HG03095 (cell line): ENCODE results near the gene TNFRSF14.
"Not testable (repeated sequence)": the region's sequence is repeated elsewhere in the genome, so short reads cannot be mapped to it uniquely, and the experiment has no call there.

Source experiments
- ATAC-seq: cut with Tn5 transposase; IDR thresholded peaks from one replicate; pipeline ENCODE4 v1.9.1; 2021; ENCODE audit warnings: moderate library complexity; ENCODE audit not compliant: unreplicated experiment

The TNFRSF14 gene

DNA sequence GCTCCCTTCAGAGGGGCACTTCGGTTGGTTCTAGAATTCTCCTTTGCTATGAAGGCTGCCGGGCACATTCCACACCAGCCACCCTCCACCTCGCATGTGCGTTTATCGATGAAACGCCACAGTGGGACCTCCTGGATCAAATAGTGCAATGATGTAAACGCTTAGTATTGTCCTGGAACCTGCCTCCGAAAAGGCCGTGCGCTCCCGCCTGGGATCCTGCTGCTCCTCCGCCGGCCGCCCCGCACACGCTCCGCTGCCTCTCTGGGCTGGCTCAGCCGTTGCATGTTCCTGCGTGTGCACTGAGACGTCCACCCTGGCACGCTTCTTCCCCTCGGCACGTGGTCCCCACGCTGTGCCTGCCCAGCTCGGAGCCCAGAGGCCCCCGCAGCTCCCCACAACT lies 4.0 kb upstream of the TNFRSF14 start:
- no peak for ATAC-seq

DNA sequence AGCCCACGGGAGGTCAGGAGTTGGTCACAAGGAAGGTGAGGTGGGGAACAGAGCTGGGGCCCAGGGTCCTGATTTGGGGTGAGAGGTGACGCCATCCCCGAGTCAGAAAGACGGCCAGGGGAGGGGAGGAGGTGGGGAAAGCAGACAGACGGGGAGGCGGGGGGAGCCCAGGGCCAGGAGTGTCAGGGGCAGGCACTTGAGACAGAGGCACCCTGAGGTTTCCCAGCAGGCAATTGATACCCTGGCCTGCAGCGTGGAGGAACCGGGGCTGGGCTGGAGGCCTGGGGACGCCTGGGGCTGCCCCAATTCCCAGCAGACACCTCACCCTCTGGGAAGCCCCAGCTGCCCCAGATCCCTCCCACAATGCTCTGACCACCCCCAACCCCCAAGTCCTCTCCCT lies 3.1 kb upstream of the TNFRSF14 start:
- not testable (repeated sequence) for ATAC-seq

GRCh38 chr1:2553871-2554620 lies 2.1 kb upstream of the TNFRSF14 start:
- no peak for ATAC-seq

DNA sequence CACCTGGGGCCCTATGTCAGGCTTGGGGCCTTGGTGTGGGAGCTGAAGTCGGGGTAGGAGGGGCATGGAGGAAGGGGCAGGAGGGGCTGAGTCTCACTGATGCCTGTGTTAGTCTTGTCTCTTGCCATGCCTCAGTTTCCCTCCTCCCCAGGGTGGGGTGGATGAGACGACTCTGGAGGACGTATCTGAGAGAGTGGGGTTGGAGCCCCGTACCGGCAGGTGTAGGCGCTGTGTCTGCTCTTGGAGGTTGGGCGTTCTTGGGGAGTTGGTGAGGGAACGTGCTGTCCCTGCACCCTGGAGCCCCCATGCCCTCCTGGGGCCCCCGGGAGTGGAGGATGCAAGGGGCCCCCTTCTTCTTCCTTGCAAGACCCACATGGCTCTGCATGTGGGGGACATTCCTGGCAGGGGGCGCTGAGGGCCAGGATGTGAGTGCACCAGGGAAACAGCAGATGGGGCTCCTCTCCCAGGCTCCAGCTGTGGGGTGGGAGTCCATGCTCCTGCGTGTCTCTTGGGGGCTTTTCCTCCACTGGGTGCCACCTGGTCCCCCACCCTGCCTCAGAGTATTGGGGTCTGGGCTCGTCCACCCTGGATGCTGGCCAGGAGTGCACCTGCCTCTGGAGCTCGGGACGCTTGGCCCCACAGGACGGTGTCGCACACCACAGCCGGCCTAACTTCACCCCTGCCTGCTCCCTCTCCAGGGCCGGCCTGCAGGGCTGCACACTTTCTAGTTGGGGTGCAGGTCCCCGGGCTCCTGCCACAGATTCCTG lies 1.4 kb upstream of the TNFRSF14 start:
- no peak for ATAC-seq

DNA sequence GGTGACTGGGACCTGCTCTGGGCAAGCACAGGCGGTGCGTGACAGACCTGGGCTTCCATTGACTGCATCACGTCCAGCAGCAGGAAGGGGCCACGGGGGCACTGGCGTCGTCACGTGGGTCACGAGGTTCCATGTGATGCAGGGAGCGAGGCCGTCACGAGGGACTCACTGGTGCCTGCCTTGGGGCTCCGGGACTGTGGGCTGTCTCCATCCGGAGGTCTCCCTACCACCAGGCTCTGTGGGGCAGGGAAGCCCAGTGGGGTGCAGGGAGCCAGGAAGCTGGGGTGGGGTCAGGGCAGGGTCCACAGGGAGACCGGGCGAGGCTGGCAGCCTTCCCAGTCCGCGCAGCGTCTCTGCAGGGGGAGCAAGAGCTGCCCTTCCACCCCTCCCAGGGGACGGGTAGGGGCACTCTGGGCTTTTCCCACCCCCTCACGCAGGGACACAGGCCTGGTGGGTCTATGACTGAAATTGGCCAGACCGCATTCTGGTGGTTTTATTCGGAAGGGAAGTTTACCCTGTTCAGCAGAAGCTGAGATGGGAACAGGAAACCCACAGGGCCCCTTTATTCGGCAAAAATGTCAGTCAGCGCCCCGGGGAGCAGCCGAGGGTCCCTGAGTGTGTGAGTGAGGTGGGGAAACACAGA lies 416 bp upstream of the TNFRSF14 start:
- peak; percentile 28 for ATAC-seq

GRCh38 chr1:2556678-2557481 lies 709 bp downstream of the TNFRSF14 start:
- ATAC-seq = no peak

DNA sequence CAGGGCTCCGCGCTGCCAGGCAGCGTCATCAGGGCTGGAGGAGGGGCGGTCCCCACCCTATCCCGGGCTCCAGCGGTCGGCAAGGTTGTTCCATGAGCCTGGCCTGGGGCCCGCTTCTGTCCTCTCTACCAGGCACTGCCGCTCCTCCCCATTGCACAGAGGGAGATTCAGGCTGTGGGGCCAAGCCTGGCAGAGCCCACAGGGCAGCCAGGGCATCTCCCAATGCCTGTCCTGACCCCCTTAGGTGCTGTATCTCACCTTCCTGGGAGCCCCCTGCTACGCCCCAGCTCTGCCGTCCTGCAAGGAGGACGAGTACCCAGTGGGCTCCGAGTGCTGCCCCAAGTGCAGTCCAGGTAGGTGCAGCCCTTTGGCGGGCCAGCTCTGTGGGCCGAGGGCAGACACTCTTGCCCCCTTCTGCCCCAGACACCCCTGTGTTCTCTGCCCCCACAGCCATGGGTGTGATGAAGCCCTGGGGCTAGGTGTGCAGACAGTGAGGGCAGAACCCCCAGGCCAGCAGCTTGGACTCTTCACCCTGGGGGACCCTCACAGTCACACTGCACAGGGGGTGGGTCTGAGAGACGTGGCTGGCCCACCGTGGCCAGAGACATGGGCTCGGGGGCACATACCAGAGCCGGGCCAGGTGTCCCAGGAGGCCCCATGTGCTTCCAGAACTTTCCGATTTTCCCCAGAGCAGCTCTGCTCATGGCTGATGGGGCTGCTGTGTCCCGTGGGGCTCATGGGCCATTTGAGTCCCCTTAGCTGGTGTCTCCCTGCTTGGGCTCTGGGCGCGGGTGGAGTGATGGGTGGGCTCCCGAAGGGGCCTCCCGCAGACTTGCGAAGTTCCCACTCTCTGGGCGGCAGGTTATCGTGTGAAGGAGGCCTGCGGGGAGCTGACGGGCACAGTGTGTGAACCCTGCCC lies 1.6 kb downstream of the TNFRSF14 start:
- no peak for ATAC-seq

DNA sequence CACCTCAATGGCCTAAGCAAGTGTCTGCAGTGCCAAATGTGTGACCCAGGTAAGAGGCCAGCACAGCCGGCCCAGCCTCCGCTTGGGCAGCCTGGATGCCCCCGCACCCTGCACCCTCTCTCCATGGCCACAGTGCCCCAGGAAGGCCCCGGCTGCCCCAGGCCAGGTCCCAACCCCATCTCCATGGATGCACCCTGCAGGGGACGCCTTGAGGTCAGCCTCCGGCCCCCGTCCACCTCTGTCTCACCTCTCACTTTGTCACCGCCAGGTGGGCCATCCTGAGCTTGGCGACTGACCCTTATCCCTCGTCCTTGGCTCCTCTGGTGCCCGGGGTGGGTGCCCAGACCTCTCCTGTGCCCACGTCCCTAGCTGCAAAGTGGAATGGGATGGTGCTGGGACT lies 2.2 kb downstream of the TNFRSF14 start:
- ATAC-seq = no peak

DNA sequence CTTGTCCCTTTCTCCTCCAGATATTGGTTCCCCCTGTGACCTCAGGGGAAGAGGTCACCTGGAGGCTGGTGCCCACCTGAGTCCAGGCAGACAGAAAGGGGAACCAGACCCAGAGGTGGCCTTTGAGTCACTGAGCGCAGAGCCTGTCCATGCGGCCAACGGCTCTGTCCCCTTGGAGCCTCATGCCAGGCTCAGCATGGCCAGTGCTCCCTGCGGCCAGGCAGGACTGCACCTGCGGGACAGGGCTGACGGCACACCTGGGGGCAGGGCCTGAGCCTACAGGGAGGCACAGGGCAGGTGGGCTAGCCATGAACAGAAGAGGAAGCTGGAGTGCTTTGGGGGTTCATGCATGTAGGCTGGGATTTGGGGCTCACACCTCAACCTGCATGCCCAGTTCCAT lies 2.7 kb downstream of the TNFRSF14 start:
- no peak for ATAC-seq

DNA sequence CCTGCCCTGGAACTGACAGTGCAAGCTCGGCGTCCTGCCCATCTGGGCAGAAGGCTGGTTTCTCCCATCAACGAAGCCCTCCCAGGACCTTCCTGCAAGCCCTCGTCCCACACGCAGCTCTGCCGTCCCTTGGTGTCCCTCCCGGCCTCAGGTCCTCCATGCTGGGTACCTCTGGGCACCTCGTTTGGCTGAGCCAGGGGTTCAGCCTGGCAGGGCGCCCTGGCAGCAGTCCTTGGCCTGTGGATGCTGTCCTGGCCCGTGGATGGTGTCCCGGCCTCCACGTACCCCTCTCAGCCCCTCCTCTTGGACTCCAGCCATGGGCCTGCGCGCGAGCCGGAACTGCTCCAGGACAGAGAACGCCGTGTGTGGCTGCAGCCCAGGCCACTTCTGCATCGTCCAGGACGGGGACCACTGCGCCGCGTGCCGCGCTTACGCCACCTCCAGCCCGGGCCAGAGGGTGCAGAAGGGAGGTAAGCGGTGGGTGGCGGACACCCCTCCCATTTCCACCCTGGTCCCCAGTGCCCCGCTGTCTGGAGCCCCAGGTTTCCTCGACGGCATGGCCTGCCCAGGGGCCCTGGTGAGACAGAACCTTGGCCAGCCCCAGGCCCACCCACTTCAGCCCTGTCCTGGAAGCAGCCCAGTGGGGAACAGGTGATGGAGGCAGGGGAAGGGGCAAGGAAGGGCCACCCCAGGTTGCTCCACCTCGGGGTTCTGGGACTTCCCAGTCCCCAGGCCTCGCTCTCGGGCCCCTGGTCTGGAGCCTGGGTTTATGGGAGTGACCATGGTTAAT lies 3.5 kb downstream of the TNFRSF14 start:
- ATAC-seq = no peak

DNA sequence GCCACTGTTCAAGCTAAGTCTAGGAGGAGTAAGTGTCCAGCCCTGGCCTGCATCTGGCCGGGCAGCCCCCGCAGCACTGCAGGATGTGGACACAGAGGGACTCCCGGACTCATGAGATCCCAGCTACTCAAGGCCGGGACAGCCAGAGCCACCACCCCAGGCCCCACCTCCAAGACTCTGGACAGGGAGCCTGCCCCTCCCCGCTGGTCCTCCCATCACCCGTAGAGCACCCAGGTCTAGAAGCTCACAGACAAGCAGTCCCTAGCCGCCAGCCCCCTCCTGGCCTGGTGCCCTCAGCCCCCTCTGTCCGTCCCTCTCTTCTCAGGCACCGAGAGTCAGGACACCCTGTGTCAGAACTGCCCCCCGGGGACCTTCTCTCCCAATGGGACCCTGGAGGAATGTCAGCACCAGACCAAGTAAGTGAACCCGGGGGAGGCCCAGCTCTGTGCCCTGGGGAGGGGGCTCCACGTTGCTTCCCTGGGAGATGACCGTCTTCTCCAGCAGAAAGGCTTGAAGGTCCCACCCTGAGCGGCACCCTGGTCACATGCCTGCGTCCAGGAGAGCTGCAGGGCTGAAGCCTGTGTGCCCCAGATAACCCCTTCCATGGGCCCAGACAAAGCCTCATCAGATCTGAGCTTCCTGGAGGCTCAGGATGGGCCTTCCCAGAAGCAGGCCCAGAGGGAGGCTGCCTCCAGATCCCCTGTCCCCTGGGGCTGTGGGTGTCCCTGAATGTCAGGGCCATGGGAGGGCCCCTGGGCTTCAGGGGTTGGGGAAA lies 4.3 kb downstream of the TNFRSF14 start:
- ATAC-seq = no peak

DNA sequence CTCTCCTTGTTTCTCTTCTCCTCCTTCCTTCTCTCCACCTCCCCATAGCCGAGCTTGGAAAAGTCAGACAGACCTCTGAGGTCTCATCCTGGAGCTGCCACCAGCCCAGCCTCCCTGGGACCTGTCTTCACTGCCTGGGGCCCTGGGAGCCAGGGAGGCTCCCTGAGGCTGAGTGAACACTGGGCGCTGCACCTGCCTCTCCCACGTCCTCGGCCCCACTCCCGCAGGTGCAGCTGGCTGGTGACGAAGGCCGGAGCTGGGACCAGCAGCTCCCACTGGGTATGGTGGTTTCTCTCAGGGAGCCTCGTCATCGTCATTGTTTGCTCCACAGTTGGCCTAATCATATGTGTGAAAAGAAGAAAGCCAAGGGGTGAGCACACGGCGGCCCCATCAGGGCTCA lies 5.3 kb downstream of the TNFRSF14 start:
- no peak for ATAC-seq

DNA sequence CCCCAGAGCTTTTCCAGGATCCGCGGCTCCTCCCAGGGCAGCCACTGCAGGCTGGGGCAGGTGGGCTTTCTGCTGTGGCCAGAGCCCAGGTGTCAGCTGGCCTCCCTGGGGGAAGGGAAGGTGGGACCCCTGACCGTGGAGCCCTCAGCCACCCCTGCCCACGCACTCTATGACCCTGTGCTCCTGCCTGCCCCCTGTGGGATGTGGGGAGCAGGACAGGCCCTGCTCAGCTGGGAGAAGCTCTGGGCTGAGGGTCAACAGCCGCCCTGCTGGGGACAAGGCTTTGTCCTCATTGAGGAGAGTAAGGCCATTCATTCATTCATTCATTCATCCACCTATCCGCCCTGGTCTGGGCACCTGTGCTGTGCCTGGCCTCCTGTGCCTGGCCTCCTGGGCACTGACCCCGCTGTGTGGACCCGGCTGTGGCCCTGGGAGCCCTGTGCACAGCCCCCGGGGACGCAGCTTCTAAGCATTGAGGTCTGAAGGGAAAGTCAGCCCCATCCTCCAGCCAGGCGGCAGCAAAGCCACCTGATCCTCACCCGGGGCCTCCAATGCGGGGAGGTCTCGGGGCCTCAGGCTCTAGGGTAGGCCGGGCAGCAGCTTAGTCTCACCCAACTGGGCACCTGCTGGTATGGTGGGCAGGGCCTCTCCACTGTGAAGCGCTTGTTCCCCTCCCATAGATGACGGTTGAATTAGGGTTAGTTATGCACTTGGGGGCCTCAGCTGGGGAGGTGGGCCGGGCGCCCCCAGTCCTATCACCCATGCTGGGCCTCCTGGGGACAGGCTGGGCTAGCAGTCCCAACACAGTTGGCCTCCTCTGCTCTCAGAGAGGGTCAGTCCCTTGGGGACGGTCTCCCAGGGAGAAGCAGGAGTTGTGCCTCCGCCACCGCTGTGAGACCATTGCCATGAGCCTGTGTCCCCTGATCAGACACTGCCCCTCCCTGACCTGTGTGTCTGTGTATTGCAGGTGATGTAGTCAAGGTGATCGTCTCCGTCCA lies 6.0 kb downstream of the TNFRSF14 start:
- ATAC-seq = no peak

DNA sequence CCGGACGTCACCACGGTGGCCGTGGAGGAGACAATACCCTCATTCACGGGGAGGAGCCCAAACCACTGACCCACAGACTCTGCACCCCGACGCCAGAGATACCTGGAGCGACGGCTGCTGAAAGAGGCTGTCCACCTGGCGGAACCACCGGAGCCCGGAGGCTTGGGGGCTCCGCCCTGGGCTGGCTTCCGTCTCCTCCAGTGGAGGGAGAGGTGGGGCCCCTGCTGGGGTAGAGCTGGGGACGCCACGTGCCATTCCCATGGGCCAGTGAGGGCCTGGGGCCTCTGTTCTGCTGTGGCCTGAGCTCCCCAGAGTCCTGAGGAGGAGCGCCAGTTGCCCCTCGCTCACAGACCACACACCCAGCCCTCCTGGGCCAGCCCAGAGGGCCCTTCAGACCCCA lies 7.0 kb downstream of the TNFRSF14 start:
- ATAC-seq = no peak

DNA sequence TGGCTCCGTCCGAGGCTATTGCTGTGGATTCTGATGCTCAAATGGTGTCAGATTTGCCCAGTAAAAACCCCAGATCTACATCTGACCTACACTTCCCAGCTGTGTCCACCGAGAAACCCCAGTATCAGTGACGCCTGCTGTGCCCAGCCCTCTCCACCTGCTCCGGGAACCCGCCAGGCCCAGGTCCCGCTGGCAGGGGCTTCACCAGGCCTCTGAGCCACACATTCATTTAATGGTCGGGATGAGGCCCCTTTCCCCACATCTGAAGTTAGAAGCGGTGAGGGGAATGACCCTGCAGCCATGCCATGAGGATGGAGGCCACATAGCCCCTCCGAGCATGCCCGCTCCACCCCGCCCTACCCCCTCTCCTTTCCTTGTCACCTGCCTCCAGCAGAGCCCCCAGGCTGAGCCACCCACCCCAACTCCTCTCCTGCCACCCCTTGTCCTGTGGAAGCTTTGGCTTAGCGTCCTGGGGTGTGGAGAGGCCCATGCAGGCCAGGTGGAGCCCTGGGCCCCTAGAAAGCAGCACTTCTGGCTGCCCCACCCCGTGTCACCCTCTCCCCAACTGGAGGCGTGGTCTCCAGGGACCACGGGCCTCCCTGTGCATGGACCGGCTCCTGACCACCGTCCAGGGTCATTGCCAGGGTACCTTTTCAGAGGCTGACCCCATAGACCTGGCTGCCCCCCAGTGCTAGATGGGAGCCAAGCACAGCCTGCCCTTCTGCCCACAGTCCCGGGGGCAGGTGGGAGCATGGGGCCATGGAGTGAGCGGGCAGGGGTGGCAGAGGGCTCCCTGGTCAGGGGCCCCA lies 8.0 kb downstream of the TNFRSF14 start:
- ATAC-seq = no peak

- ATAC-seq = no peak
Observed at GRCh38 chr1:2564815-2565374, 8.7 kb downstream of the TNFRSF14 start.
